Thyroid gland (tissue), 4 donors: Measurements from ENCODE around the gene ARHGEF26. TPM values are rescaled to one million over a fixed set of nuclear protein-coding genes. Genes with fewer than 3 reads are reported as not detected.

ENCODE experiments used
- DNase-seq, 2 donors: peaks; one replicate each; pipeline ENCODE4 v3.0.0-alpha.2; 2019
- H3K27ac ChIP-seq, 3 donors: fragments of 200-600 bp; sonication (generic); 1 replicate in 2 of 3; 2 replicates in 1 of 3; pipeline ENCODE4 v1.5.1; 2016 to 2019; ENCODE audit warnings: mild to moderate bottlenecking in 1 of 3, moderate library complexity in 1 of 3
- H3K27me3 ChIP-seq: fragments of 200-600 bp; sonication (generic); one replicate; pipeline ENCODE4 v1.5.1; 2019
- H3K36me3 ChIP-seq, 2 donors: fragments of 200-600 bp; sonication (generic); one replicate each; pipeline ENCODE4 v1.5.1; 2016 to 2019
- H3K4me1 ChIP-seq, 2 donors: fragments of 200-600 bp; sonication (generic); one replicate each; pipeline ENCODE4 v1.5.1; 2017 to 2019
- H3K4me3 ChIP-seq, 3 donors: fragments of 200-600 bp; sonication (generic); replicated peaks in 1 of 3; 1 replicate in 2 of 3; 2 replicates in 1 of 3; pipeline ENCODE4 v1.5.1; 2016; ENCODE audit warnings: mild to moderate bottlenecking in 1 of 3
- H3K9me3 ChIP-seq: fragments of 200-600 bp; sonication (generic); one replicate; pipeline ENCODE4 v1.5.1; 2017
- CTCF ChIP-seq, 6 experiments: fragments of 200-600 bp in 3 of 6; fragments of 450-650 bp in 3 of 6; sonication (generic) in 3 of 6; IDR thresholded peaks; one replicate each; pipeline ENCODE4 v1.5.1; 2016 to 2019; ENCODE audit warnings: antibody characterized with exemption in 6 of 6, mild to moderate bottlenecking in 2 of 6, inconsistent platforms in 1 of 6, moderate library complexity in 1 of 6
- POLR2A ChIP-seq, 2 donors: fragments of 450-650 bp; IDR thresholded peaks; one replicate each; pipeline ENCODE4 v1.6.1; 2017; ENCODE audit warnings: antibody characterized with exemption in 2 of 2, mild to moderate bottlenecking in 2 of 2, moderate library complexity in 1 of 2
- WGBS, 2 donors: methylation state at CpG; one replicate each; pipeline ENCODE4 v1.1.5; 2017; 5-methylcytosine and 5-hydroxymethylcytosine counted together
- intact Hi-C: fragments of 100-400 bp; cut with DNase I; formaldehyde crosslinking; loops from one replicate; pipeline ENCODE4 v1.15.1; 2023
- total RNA-seq, 4 donors: library from RNA; depleted of rRNA; stranded (reverse); fragments of >200 nt; gene quantifications; one replicate each; pipeline ENCODE4 v1.2.3, GENCODE V29; 2016

ARHGEF26 gene
- total RNA-seq, 4 donors from 2014 or later: 15.8 to 18.0 (median 16.9) TPM

- no peak overlapping the region for H3K27ac ChIP-seq
- H3K36me3 ChIP-seq: no peaks in the 10 kb centered on the region
- 91 to 97% methylated on average over 3 of the region's 3 CpGs for WGBS, 2 donors
- no peak for TF ChIP-seq POLR2A (IDR thresholded peaks at IDR 0.05)
- TF ChIP-seq CTCF (IDR thresholded peaks at IDR 0.05): no peak
- H3K4me3 ChIP-seq: no peak overlapping the region
- H3K4me1 ChIP-seq: no peaks in the 10 kb centered on the region
- H3K9me3 ChIP-seq: no peaks in the 10 kb centered on the region
- no peaks in the 10 kb centered on the region for H3K27me3 ChIP-seq
- DNase-seq: no peak
- intact Hi-C loops: loop anchor here (10.0 kb wide), 1 partner anchor 105 kb away; no protein-coding TSS in a partner anchor
These were observed 18.8 kb downstream of the ARHGEF26 start for GRCh38 chr3:154139996-154140436.

GRCh38 chr3:154142608-154143007 lies 21.4 kb downstream of the ARHGEF26 start:
- Histone ChIP-seq H3K4me1 (no peaks in the 10 kb centered on the region), H3K9me3 (no peaks in the 10 kb centered on the region), H3K27me3 (no peaks in the 10 kb centered on the region), H3K36me3 (no peaks in the 10 kb centered on the region), H3K4me3 (no peak overlapping the region), H3K27ac (no peak overlapping the region)
- intact Hi-C loops: no loop called here
- TF ChIP-seq POLR2A (IDR thresholded peaks at IDR 0.05) (no peak), CTCF (IDR thresholded peaks at IDR 0.05) (no peak)
- no peak for DNase-seq
- 96 to 98% methylated on average over 2 of the region's 2 CpGs for WGBS, 2 donors

GRCh38 chr3:154143873-154144272 lies 22.7 kb downstream of the ARHGEF26 start:
- H3K4me3 ChIP-seq: no peak overlapping the region
- H3K36me3 ChIP-seq: no peaks in the 10 kb centered on the region
- H3K4me1 ChIP-seq: no peaks in the 10 kb centered on the region
- H3K27me3 ChIP-seq: no peaks in the 10 kb centered on the region
- DNase-seq: no peak
- H3K27ac ChIP-seq: no peak overlapping the region
- H3K9me3 ChIP-seq: no peaks in the 10 kb centered on the region
- WGBS, 2 donors: 81 to 82% methylated on average over 2 of the region's 2 CpGs
- TF ChIP-seq POLR2A (IDR thresholded peaks at IDR 0.05): no peak
- no peak for TF ChIP-seq CTCF (IDR thresholded peaks at IDR 0.05)
- intact Hi-C loops: no loop called here

- no peaks in the 10 kb centered on the region for H3K27me3 ChIP-seq
- 58 to 68% methylated on average over 1 of the region's 1 CpG for WGBS, 2 donors
- H3K36me3 ChIP-seq: no peaks in the 10 kb centered on the region
- no peak overlapping the region for H3K4me3 ChIP-seq
- no peaks in the 10 kb centered on the region for H3K4me1 ChIP-seq
- no peak for DNase-seq
- no peak overlapping the region for H3K27ac ChIP-seq
- no peak for TF ChIP-seq CTCF (IDR thresholded peaks at IDR 0.05)
- no peak for TF ChIP-seq POLR2A (IDR thresholded peaks at IDR 0.05)
- no peaks in the 10 kb centered on the region for H3K9me3 ChIP-seq
- intact Hi-C loops: no loop called here
These were observed 23.8 kb downstream of the ARHGEF26 start for GRCh38 chr3:154144825-154145465.

- TF ChIP-seq POLR2A (IDR thresholded peaks at IDR 0.05) (no peak), CTCF (IDR thresholded peaks at IDR 0.05) (no peak)
- H3K4me1 ChIP-seq: no peaks in the 10 kb centered on the region
- no peak overlapping the region for H3K27ac ChIP-seq
- H3K9me3 ChIP-seq: no peaks in the 10 kb centered on the region
- no peaks in the 10 kb centered on the region for H3K27me3 ChIP-seq
- H3K36me3 ChIP-seq: no peaks in the 10 kb centered on the region
- no peak overlapping the region for H3K4me3 ChIP-seq
- intact Hi-C loops: no loop called here
- 88 to 100% methylated on average over 1 of the region's 1 CpG for WGBS, 2 donors
- no peak for DNase-seq
These were observed 27.4 kb downstream of the ARHGEF26 start for GRCh38 chr3:154148541-154148940.
